Posterior cingulate gyrus (tissue), 11 donors: Measurements from ENCODE around the gene UCMA.

Experiments used
- DNase-seq, 10 donors: peaks; one replicate each; pipeline versions ENCODE4 v3.0.0 to v3.0.0-alpha.2; 2020 to 2021; ENCODE audit warnings: mixed read lengths in 3 of 10
- intact Hi-C: fragments of 100-400 bp; cut with DNase I; formaldehyde crosslinking; loops from one replicate; pipeline ENCODE4 v1.15.1; 2023

UCMA gene

DNA sequence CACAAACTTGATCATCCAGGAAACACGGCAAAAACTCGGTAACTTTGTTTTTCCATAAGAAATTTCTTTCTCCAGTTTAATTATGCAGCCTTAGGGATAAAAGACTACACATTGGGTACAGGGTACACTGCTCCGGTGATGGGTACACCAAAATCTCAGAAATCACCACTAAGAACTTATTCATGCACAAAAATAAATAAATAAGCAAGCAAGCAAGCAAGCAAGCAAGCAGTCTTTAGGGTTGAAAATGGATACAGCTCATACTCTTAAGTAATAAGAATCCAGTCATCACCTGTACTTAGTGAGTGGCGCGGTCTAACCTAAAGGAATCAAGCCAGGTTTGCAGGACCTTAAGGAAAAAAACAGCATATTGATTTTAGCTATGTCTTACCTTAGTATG, 42.8 kb downstream of the UCMA start:
- no peak for DNase-seq
- intact Hi-C loops: no loop called here

DNA sequence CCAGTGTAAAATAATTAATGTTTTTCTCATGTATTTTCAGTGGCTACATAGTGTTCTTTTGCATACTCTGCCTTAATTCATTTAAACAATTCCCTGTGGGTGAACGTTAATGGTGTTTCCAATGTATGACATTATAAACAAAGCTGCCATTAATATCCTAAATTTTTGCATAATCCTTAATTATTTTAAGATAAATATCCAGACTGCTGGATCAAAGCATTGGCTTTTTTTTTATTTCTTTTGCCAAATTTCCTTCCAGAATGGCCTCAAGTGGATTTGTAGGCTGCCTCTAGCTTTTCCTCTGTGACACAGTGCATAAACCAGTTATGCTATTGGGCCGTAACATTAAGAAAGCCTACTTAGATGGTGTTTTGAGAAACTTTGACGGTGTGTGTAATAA, 43.4 kb downstream of the UCMA start:
- DNase-seq: no peak

GRCh38 chr10:13189961-13190360, 44.2 kb downstream of the UCMA start:
- intact Hi-C loops: no loop called here
- no peak for DNase-seq

More for the DNA sequence above, 43.4 kb downstream of the UCMA start:
- intact Hi-C loops: no loop called here

GRCh38 chr10:13188593-13188992, 45.6 kb downstream of the UCMA start:
- no peak for DNase-seq
- intact Hi-C loops: no loop called here

- DNase-seq: no peak
- intact Hi-C loops: no loop called here
These were observed 47.0 kb downstream of the UCMA start for GRCh38 chr10:13187135-13187534.

- intact Hi-C loops: no loop called here
- peak in 3 of 10 donors; percentile 6 to 31 (median 12) for DNase-seq
These were observed 49.3 kb downstream of the UCMA start for GRCh38 chr10:13184730-13185514.

DNA sequence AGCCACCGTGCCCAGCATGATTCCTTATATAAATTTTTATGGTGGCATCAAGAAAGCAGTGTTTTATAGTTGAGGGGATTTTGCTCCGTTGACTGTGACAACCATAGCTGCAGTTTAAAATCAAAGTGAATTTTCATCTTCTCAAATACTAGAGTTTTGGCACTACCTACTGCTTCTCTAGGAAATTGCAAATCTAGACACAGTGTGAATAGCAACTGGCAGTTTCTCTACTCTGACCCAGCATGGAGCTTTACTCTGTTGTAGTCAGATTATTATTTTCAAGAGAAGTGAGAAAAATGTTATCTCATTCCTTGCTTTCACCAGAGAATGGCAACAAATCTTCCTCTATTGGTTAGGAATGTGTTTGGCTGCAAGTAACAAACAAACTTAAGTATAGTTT, 49.9 kb downstream of the UCMA start:
- DNase-seq: no peak
- intact Hi-C loops: no loop called here

GRCh38 chr10:13183625-13184024, 50.5 kb downstream of the UCMA start:
- no peak for DNase-seq
- intact Hi-C loops: no loop called here

DNA sequence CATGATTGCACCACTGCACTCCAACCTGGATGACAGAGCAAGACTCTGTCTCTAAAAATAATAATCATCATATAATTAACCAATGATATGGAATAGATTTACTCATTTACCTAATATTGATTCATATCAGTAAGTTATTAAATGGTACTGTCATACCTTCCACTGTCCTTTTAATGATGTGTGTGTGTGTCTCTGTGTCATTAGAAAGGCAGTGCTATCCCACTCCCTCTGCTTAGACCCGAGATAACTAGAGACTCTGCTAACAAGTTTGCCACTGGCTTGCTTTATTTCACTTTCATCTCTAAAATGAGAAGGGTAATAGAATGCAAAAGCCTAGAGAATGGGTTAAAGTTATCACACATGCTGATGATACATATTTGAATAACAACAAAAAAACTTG, 51.8 kb downstream of the UCMA start:
- DNase-seq: no peak
- intact Hi-C loops: no loop called here

DNA sequence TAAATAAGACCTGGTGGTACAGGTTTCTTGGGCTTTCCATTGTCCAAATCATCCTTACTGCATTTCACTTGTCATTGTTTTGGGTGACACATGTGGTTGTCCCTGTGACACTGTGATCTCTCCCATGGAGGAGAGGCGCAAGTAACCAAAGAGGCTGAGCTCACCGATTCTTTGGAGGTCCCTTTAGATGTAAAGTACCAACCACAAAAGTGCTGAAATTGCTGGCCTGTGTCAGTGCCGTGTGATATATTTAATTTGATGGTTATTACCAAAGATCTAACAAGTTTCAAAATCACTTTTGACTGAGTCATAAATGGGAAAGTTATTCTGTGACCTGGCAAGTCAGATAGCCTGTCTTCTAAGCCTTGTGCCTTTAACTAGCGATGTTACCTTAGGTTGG, 53.4 kb downstream of the UCMA start:
- no peak for DNase-seq
- intact Hi-C loops: no loop called here

DNA sequence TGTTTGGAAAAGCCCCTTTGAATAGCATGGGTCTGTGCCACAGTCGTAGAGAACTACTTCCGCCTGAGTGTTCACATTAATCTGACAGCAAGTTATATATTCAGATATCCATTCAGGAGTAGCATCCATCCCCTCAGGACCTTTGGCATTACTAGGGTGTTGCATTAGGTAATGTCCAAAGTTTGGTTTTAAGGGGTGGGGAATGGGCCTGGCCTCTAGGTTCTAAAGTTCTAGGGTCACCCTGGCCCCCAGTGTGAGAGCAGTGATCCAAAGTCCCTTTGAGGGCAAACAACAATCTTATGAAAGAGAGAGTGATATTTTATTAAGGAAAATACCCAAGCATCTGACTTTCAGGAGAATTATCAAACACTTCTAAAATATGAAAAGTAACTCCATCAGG, 60.6 kb downstream of the UCMA start:
- intact Hi-C loops: no loop called here
- DNase-seq: no peak
